Type B pancreatic cell (in vitro differentiated cells): ENCODE results near the gene GMIP. TPM values are rescaled to one million over a fixed set of nuclear protein-coding genes. Genes with fewer than 3 reads are reported as not detected.
A peak's percentile ranks its signal among the peaks of the same experiment; 100 is the strongest.
"Not testable (repeated sequence)": the region's sequence is repeated elsewhere in the genome, so short reads cannot be mapped to it uniquely, and the experiment has no call there.

Experiments
- DNase-seq: peaks from one replicate; pipeline ENCODE4 v3.0.0; 2021; ENCODE audit warnings: mixed read lengths; ENCODE audit not compliant: unreplicated experiment; ENCODE audit errors: extremely low spot score
- H3K27ac Mint-ChIP-seq: 2 replicates; pipeline ENCODE4 v1.8.0; 2021; ENCODE audit warnings: mild to moderate bottlenecking, mixed read lengths
- H3K27me3 Mint-ChIP-seq: 2 replicates; pipeline ENCODE4 v1.8.0; 2021; ENCODE audit warnings: mixed read lengths
- H3K36me3 Mint-ChIP-seq: 2 replicates; pipeline ENCODE4 v1.8.0; 2021; ENCODE audit warnings: mixed read lengths
- H3K4me1 Mint-ChIP-seq: one replicate; pipeline ENCODE4 v1.8.0; 2021; ENCODE audit warnings: mixed read lengths; ENCODE audit not compliant: unreplicated experiment
- H3K4me3 Mint-ChIP-seq: 2 replicates; pipeline ENCODE4 v1.8.0; 2021; ENCODE audit warnings: mild to moderate bottlenecking, mixed read lengths
- H3K9me3 Mint-ChIP-seq: 2 replicates; pipeline ENCODE4 v1.8.0; 2021; ENCODE audit warnings: mixed read lengths
- total RNA-seq: library from RNA; stranded (reverse); gene quantifications from 2 replicates; pipeline ENCODE4 v1.2.1, GENCODE V29; 2021; ENCODE audit warnings: low replicate concordance
- TF ChIP-seq, protein P1 (sequence below): fragments of 200-600 bp; sonication (generic); conservative IDR thresholded peaks from 2 replicates; pipeline ENCODE4 v1.5.0; 2021; ENCODE audit warnings: antibody characterized with exemption, mild to moderate bottlenecking

Gene GMIP
- total RNA-seq, 1 donor from 2014 or later, result 15.9 TPM

DNA sequence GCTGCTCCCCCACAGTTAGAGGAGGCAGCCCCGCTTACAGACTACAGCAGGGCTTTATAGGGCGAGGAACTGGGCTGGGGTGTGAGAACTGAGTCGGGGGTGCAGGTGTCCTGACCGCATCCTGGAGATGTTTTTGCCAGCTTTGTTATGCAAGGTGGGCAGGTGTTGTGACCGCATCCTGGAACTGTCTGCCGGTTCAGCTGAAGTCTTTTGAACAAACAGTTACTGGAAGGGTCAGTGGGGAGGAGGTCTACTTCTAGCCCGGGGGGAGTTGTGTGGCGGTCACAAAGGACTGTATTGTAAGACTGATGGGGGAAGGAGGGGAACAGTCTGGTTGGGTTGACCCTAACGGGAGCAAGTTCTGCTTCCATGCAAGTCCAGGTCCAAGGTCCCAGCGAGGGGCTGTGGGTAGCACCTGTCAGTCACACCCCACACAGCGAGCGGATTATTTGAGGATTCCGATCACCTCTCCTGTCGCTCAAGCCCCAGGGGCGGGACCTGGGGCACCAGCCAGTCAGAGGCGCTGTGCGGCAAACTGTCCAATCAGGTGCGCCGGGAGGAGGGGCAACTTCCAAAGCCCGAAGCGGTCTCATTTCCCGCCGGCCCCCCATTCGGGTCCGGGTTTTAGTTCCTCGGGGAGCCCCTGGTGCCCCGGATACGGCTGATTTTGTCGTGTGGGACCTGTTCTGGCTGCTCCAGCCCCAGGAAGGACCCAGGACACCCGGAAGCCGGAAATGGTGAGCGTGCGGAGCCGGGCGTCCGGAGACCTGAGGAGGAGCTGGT is 25.0 kb upstream of the GMIP start, which contains the start of gene ZNF101:
ZNF101 (plus strand) TSS at position 610 of the 783 bp plus-strand sequence; CDS start at position 735, 125 bp downstream.
- H3K36me3 Mint-ChIP-seq, result no peaks in the 10 kb centered on the region
- H3K27ac Mint-ChIP-seq, result peak within 1 kb of the TSS; percentile 76
- no peaks in the 10 kb centered on the region for H3K27me3 Mint-ChIP-seq
- H3K4me3 Mint-ChIP-seq, result peak within 1 kb of the TSS; percentile 91
- peak; percentile 88 for DNase-seq
- no peaks in the 10 kb centered on the region for H3K9me3 Mint-ChIP-seq
- TF ChIP-seq, protein P1, sequence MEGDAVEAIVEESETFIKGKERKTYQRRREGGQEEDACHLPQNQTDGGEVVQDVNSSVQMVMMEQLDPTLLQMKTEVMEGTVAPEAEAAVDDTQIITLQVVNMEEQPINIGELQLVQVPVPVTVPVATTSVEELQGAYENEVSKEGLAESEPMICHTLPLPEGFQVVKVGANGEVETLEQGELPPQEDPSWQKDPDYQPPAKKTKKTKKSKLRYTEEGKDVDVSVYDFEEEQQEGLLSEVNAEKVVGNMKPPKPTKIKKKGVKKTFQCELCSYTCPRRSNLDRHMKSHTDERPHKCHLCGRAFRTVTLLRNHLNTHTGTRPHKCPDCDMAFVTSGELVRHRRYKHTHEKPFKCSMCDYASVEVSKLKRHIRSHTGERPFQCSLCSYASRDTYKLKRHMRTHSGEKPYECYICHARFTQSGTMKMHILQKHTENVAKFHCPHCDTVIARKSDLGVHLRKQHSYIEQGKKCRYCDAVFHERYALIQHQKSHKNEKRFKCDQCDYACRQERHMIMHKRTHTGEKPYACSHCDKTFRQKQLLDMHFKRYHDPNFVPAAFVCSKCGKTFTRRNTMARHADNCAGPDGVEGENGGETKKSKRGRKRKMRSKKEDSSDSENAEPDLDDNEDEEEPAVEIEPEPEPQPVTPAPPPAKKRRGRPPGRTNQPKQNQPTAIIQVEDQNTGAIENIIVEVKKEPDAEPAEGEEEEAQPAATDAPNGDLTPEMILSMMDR, result no peak
- peaks cover 11% of the 10 kb centered on the region for H3K4me1 Mint-ChIP-seq

GRCh38 chr19:19665420-19665948 is 22.0 kb upstream of the GMIP start:
- Mint-ChIP-seq H3K4me1 (peaks cover 30% of the 10 kb centered on the region), H3K4me3 (peak overlapping the region; percentile 11)

DNA sequence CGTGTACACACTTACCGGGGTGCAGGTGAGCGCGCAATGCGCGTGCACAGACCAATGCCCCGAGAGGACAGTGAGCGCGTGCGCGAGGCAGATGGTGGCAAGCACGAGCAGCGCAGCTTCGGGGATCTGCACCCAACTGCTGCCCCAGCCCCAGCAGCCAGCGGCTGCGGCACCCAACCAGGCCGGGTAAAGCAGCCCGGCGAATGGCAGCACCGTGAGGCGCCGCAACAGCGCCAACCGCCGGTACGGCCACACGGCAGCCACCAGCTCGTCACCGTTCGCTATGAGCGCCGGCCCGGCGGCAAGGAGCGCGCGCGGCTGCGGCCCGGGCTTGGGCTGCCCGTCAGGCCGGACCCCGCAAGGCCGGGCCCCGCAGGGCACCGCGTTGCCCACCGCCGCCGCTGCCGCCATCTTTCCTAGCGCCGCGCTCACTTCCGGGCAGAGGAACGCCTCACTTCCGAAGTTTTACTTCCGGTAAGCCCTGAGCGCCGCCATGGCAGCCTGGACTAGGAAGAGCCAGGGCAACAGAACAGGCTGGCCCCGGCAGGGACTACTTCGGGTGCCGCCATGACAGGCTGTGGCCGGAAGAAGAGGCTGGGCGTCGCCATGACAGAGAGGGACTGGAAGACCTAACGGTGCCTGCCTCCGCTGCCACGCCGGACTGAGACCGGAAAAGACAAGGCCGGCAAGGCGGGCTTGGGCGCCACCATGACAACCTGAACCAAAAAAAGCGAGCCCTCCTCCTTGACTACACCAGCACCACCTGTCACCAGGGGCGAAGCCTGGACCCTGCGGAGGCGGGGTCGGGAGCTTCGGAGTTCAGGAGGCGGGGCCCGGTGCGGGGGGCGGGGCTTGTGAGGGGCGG is 20.0 kb upstream of the GMIP start, which contains the start of gene ATP13A1:
ATP13A1 (minus strand) TSS at position 421 of the 865 bp plus-strand sequence; CDS start at position 411, 10 bp downstream.
- Mint-ChIP-seq H3K4me1 (peaks cover 23% of the 10 kb centered on the region), H3K9me3 (no peaks in the 10 kb centered on the region), H3K36me3 (peaks cover under 1% of the 10 kb centered on the region), H3K27me3 (no peaks in the 10 kb centered on the region), H3K27ac (peak within 1 kb of the TSS; percentile 96), H3K4me3 (peak within 1 kb of the TSS; percentile 97)
- TF ChIP-seq, protein P1, result peak; percentile 39
- peak; percentile 95 for DNase-seq

More at GRCh38 chr19:19665420-19665948, 22.0 kb upstream of the GMIP start:
- H3K36me3 Mint-ChIP-seq, DNase-seq, H3K27ac Mint-ChIP-seq, H3K27me3 Mint-ChIP-seq, H3K9me3 Mint-ChIP-seq: not testable (repeated sequence)

DNA sequence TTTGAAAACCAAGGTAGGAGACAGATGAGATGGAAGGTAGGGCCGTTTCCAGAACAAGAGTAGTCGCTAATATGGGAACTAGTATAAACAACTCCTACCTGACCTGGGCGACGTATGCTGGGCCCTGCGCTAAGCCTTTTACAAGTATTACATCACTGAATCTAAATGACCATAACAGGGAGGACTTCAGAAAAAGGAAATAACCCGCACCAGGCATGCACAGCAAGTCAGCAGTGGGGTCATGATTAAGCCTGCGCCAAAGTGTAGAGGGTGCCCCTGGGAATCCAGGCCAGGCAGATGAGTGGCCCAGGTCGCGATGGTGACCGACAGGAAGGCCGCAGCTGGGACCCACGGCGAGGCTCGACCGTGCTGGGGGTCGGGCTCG is 19.4 kb upstream of the GMIP start:
- Mint-ChIP-seq H3K36me3 (peaks cover 3% of the 10 kb centered on the region), H3K9me3 (no peaks in the 10 kb centered on the region), H3K4me1 (peaks cover 18% of the 10 kb centered on the region), H3K27ac (peak overlapping the region; percentile 87), H3K27me3 (no peaks in the 10 kb centered on the region), H3K4me3 (peak overlapping the region; percentile 95)
- TF ChIP-seq, protein P1, result no peak
- DNase-seq, result no peak

GRCh38 chr19:19662344-19662743 is 18.9 kb upstream of the GMIP start:
- H3K9me3 Mint-ChIP-seq, result no peaks in the 10 kb centered on the region
- TF ChIP-seq, protein P1, result no peak
- no peak for DNase-seq
- H3K36me3 Mint-ChIP-seq, result peaks cover 3% of the 10 kb centered on the region
- H3K4me1 Mint-ChIP-seq, result peaks cover 18% of the 10 kb centered on the region
- H3K4me3 Mint-ChIP-seq, result peak overlapping the region; percentile 95
- H3K27ac Mint-ChIP-seq, result peak overlapping the region; percentile 87
- H3K27me3 Mint-ChIP-seq, result no peaks in the 10 kb centered on the region
